Fibroblast of skin of left biceps (primary cell): ENCODE results near the gene CASP7.
"Not testable (repeated sequence)": the region's sequence is repeated elsewhere in the genome, so short reads cannot be mapped to it uniquely, and the experiment has no call there.

ENCODE experiments used
- DNase-seq, 2 experiments: peaks; one replicate each; pipeline ENCODE4 v3.0.0-alpha.2; 2013; ENCODE audit warnings: low read depth in 2 of 2

The CASP7 gene

GRCh38 chr10:113679463-113680189 lies at the start of gene CASP7:
CASP7 (plus strand) TSS chr10:113679912; CDS start chr10:113697494, 17,582 bp downstream.
- peak; percentile 38 to 45 for DNase-seq

GRCh38 chr10:113630929-113631533 lies 48.7 kb upstream of the CASP7 start:
- no peak for DNase-seq

- DNase-seq: no peak
Observed at GRCh38 chr10:113631684-113632367, 47.9 kb upstream of the CASP7 start.

GRCh38 chr10:113639966-113640365 lies 39.7 kb upstream of the CASP7 start:
- no peak for DNase-seq

GRCh38 chr10:113641702-113642101 lies 38.0 kb upstream of the CASP7 start:
- DNase-seq: no peak

- DNase-seq: no peak
Observed at GRCh38 chr10:113643183-113643582, 36.5 kb upstream of the CASP7 start.

GRCh38 chr10:113644185-113645120 lies 35.3 kb upstream of the CASP7 start:
- DNase-seq: no peak

GRCh38 chr10:113646336-113647201 lies 33.1 kb upstream of the CASP7 start:
- no peak for DNase-seq

- no peak for DNase-seq
Observed at GRCh38 chr10:113647812-113648211, 31.9 kb upstream of the CASP7 start.

- DNase-seq: no peak
Observed at GRCh38 chr10:113648478-113648877, 31.2 kb upstream of the CASP7 start.

GRCh38 chr10:113650172-113650571 lies 29.5 kb upstream of the CASP7 start:
- no peak for DNase-seq

- DNase-seq: no peak
Observed at GRCh38 chr10:113651021-113651420, 28.7 kb upstream of the CASP7 start.

GRCh38 chr10:113651898-113652297 lies 27.8 kb upstream of the CASP7 start:
- DNase-seq: no peak

GRCh38 chr10:113652456-113652855 lies 27.3 kb upstream of the CASP7 start:
- DNase-seq: not testable (repeated sequence)

- no peak for DNase-seq
Observed at GRCh38 chr10:113656896-113657295, 22.8 kb upstream of the CASP7 start.

GRCh38 chr10:113657544-113657943 lies 22.2 kb upstream of the CASP7 start:
- DNase-seq: no peak

- DNase-seq: no peak
Observed at GRCh38 chr10:113661332-113661731, 18.4 kb upstream of the CASP7 start.

- no peak for DNase-seq
Observed at GRCh38 chr10:113663142-113663541, 16.6 kb upstream of the CASP7 start.

GRCh38 chr10:113663908-113664307 lies 15.8 kb upstream of the CASP7 start, which contains the start of gene NRAP:
NRAP (minus strand) TSS chr10:113664041; CDS start chr10:113663882, 159 bp downstream.
- no peak for DNase-seq

- DNase-seq: no peak
Observed at GRCh38 chr10:113665352-113665751, 14.4 kb upstream of the CASP7 start.
